ENCODE data around the gene AATK. TPM values are rescaled to one million over a fixed set of nuclear protein-coding genes. Genes with fewer than 3 reads are reported as not detected.

Gene AATK
- total and polyA plus RNA-seq, 2 of the 13 experiments (the other 11 are each of a cell fraction or from before 2014, with no cell fraction given) = 2.9 to 8.4 TPM

DNA sequence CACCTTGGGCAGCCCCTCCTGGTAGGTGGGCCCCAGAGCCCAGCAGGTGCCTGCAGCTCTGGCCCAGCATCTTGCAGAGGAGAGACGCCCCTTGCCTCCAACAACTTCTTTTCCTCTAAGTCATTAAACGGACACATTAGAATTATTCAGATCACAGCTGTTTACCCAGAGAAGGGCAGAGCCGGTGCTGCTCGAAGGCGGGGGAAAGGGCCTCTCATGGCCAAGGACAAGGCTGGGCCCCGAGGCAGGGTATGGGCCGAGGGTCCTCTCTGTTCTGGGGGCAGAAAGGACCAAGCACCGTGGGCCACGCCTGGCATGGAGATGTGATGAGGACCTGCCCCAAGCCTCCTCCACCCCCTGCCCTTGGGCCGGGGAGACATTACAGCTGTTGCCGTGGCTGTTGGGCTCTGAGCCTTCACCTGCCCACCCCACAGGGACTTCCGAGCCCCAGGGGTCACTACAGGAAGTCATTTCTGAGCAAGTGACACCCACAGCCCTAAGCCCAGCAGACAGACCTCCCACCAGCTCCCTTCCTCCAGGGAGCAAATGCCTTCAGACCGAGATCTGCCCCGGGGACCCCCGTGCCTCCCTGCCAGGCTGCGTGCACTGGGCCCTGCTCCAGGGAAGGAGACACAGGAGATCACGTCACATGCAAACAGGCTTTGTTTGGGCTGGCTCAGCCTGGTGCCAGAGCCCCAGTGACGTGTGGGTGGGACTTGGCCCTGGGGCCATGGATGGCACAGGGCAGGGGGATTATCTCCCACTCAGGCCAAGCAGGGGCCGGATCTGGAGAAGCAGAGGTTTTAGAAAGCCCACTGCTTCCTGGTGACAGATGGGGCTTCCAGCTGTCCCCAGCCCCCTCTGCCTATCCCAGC lies 1.4 kb downstream of the AATK start (continued):
- TF ChIP-seq, protein P1, sequence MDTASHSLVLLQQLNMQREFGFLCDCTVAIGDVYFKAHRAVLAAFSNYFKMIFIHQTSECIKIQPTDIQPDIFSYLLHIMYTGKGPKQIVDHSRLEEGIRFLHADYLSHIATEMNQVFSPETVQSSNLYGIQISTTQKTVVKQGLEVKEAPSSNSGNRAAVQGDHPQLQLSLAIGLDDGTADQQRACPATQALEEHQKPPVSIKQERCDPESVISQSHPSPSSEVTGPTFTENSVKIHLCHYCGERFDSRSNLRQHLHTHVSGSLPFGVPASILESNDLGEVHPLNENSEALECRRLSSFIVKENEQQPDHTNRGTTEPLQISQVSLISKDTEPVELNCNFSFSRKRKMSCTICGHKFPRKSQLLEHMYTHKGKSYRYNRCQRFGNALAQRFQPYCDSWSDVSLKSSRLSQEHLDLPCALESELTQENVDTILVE (CRISPR knock-in tag; IDR thresholded peaks at IDR 0.05) = no peak
- TF ChIP-seq, protein P2, sequence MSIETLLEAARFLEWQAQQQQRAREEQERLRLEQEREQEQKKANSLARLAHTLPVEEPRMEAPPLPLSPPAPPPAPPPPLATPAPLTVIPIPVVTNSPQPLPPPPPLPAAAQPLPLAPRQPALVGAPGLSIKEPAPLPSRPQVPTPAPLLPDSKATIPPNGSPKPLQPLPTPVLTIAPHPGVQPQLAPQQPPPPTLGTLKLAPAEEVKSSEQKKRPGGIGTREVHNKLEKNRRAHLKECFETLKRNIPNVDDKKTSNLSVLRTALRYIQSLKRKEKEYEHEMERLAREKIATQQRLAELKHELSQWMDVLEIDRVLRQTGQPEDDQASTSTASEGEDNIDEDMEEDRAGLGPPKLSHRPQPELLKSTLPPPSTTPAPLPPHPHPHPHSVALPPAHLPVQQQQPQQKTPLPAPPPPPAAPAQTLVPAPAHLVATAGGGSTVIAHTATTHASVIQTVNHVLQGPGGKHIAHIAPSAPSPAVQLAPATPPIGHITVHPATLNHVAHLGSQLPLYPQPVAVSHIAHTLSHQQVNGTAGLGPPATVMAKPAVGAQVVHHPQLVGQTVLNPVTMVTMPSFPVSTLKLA (IDR thresholded peaks at IDR 0.05) = no peak
- TF ChIP-seq RFX3 (CRISPR knock-in tag; IDR thresholded peaks at IDR 0.05) (no peak), ZNF232 (CRISPR knock-in tag; IDR thresholded peaks at IDR 0.05; ENCODE audit: borderline replicate concordance) (0 out of 2 replicates have a peak, but pooled peaks have one; percentile 47), POLR2A (IDR thresholded peaks at IDR 0.05; ENCODE audit: insufficient read depth in 1 of 2, low read depth in 2 of 2, low read length in 2 of 2) (peak; percentile 56 to 64), ZNF101 (CRISPR knock-in tag; IDR thresholded peaks at IDR 0.05; ENCODE audit: borderline replicate concordance, low read depth) (no peak), ZNF879 (CRISPR knock-in tag; IDR thresholded peaks at IDR 0.05) (no peak), ZNF484 (CRISPR knock-in tag; IDR thresholded peaks at IDR 0.05; ENCODE audit: borderline replicate concordance, low read depth) (0 out of 2 replicates have a peak, but pooled peaks have one; percentile 51), ZMYM4 (CRISPR knock-in tag; IDR thresholded peaks at IDR 0.05) (no peak), SNAPC2 (CRISPR knock-in tag; IDR thresholded peaks at IDR 0.05) (no peak), MED13 (CRISPR knock-in tag; IDR thresholded peaks at IDR 0.05) (no peak), ZNF253 (CRISPR knock-in tag; IDR thresholded peaks at IDR 0.05; ENCODE audit: borderline replicate concordance) (no peak)
- TF ChIP-seq, protein P3, sequence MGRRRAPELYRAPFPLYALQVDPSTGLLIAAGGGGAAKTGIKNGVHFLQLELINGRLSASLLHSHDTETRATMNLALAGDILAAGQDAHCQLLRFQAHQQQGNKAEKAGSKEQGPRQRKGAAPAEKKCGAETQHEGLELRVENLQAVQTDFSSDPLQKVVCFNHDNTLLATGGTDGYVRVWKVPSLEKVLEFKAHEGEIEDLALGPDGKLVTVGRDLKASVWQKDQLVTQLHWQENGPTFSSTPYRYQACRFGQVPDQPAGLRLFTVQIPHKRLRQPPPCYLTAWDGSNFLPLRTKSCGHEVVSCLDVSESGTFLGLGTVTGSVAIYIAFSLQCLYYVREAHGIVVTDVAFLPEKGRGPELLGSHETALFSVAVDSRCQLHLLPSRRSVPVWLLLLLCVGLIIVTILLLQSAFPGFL (CRISPR knock-in tag; IDR thresholded peaks at IDR 0.05) = no peak
- TF ChIP-seq, protein P4, sequence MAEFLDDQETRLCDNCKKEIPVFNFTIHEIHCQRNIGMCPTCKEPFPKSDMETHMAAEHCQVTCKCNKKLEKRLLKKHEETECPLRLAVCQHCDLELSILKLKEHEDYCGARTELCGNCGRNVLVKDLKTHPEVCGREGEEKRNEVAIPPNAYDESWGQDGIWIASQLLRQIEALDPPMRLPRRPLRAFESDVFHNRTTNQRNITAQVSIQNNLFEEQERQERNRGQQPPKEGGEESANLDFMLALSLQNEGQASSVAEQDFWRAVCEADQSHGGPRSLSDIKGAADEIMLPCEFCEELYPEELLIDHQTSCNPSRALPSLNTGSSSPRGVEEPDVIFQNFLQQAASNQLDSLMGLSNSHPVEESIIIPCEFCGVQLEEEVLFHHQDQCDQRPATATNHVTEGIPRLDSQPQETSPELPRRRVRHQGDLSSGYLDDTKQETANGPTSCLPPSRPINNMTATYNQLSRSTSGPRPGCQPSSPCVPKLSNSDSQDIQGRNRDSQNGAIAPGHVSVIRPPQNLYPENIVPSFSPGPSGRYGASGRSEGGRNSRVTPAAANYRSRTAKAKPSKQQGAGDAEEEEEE (CRISPR knock-in tag; IDR thresholded peaks at IDR 0.05; ENCODE audit: borderline replicate concordance) = no peak
- TF ChIP-seq, protein P5, sequence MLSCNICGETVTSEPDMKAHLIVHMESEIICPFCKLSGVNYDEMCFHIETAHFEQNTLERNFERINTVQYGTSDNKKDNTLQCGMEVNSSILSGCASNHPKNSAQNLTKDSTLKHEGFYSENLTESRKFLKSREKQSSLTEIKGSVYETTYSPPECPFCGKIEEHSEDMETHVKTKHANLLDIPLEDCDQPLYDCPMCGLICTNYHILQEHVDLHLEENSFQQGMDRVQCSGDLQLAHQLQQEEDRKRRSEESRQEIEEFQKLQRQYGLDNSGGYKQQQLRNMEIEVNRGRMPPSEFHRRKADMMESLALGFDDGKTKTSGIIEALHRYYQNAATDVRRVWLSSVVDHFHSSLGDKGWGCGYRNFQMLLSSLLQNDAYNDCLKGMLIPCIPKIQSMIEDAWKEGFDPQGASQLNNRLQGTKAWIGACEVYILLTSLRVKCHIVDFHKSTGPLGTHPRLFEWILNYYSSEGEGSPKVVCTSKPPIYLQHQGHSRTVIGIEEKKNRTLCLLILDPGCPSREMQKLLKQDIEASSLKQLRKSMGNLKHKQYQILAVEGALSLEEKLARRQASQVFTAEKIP (CRISPR knock-in tag; IDR thresholded peaks at IDR 0.05; ENCODE audit: borderline replicate concordance) = no peak
- TF ChIP-seq, protein P6, sequence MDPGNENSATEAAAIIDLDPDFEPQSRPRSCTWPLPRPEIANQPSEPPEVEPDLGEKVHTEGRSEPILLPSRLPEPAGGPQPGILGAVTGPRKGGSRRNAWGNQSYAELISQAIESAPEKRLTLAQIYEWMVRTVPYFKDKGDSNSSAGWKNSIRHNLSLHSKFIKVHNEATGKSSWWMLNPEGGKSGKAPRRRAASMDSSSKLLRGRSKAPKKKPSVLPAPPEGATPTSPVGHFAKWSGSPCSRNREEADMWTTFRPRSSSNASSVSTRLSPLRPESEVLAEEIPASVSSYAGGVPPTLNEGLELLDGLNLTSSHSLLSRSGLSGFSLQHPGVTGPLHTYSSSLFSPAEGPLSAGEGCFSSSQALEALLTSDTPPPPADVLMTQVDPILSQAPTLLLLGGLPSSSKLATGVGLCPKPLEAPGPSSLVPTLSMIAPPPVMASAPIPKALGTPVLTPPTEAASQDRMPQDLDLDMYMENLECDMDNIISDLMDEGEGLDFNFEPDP (CRISPR knock-in tag; conservative IDR thresholded peaks at IDR 0.05) = no peak

Measured in HepG2 (cell line).